ENCODE measurements around the gene MEIOSIN. TPM values are rescaled to one million over a fixed set of nuclear protein-coding genes. Genes with fewer than 3 reads are reported as not detected.

The MEIOSIN gene
- total RNA-seq, 1 donor from 2014 or later = not detected

GRCh38 chr19:45793178-45793564 lies 59.9 kb downstream of the MEIOSIN start:
- intact Hi-C loops (cut with micrococcal nuclease) = loop anchor here (2.0 to 10.0 kb wide), 4 partner anchors 70 to 1724 kb away; partner anchors contain the start of genes NAPA, OPA3 and SYMPK

DNA sequence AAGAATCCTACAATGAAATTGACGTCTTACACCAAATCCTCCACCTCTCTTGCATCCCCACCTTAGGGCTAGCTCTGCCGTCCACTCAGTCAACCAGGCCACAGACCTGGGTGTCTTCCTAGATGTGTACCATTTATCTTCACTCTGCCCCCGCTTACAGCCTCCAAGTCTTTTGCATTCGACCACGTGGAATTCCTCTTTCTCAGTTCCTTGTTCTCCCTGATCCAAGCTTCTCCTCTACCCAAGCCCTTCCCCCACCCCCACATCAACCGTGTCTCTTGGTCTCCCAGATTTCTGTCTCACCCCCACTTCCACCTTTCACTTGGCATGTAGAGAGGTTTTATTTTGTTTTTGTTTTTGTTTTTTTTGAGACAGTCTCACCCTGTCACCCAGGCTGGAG lies 60.6 kb downstream of the MEIOSIN start:
- intact Hi-C loops (cut with micrococcal nuclease) = loop anchor here (2.0 to 10.0 kb wide), 4 partner anchors 69 to 1723 kb away; partner anchors contain the start of genes NAPA, OPA3 and SYMPK

- intact Hi-C loops (cut with micrococcal nuclease) = loop anchor here (5.0 to 10.0 kb wide), 3 partner anchors 77 to 1723 kb away; partner anchors contain the start of genes NAPA and OPA3
Measured at GRCh38 chr19:45794627-45795026, 61.4 kb downstream of the MEIOSIN start.

GRCh38 chr19:45798995-45799517 lies 65.8 kb downstream of the MEIOSIN start:
- intact Hi-C loops (cut with micrococcal nuclease) = loop anchor here (1.0 to 10.0 kb wide), 2 partner anchors 29 to 214 kb away; partner anchors contain the start of gene OPA3

GRCh38 chr19:45799541-45799940 lies 66.3 kb downstream of the MEIOSIN start:
- intact Hi-C loops (cut with micrococcal nuclease) = loop anchor here (1.0 to 10.0 kb wide), 2 partner anchors 29 to 215 kb away; partner anchors contain the start of gene OPA3

DNA sequence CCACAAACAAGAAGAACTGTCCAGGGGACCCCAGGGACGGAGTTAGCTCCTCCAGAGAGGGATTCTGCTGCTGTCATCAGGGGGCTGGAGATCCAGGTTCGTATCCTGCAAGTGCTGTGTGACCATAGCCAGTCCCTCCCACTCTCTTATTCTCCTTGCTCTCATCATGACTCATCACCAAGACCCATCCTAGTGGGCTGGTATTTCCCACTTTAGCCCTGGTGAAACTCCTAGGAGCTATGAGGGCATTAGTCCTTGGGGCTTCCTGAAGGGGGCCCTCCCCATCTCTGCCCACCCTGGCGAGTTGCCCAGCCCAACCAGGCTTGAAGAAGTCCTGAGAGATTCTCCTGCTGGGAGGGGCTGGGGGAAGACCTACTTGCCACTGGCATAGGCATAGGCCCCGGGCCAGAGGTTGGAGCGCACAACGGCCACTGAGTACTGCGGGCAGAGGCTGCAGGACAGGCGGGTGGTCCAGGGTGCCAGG lies 66.9 kb downstream of the MEIOSIN start:
- intact Hi-C loops (cut with micrococcal nuclease) = no loop called here

DNA sequence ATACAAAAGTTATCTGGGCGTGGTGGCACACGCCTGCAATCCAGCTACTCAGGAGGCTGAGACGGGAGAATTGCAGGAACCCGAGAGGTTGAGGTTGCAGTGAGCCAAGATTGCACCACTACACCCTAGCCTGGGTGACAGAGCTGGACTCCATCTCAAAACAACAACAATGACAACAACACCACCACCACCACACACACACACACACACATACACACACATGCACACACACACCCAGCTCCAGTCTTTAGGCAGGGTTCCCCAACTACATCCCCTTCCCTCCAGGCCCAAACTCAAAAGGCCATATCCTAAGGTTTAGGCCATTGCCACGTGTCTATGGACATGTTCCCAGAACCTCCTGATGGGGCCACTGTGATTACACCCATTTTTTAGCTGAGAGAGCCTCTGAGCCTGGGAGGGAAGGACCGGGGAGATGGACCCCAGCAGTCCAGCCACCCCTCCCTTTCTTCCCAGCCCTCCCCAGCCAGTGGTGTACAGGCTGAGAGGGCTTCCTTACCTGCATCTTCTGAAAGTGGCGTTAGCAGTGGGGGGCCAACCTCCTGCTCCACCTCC lies 68.5 kb downstream of the MEIOSIN start:
- intact Hi-C loops (cut with micrococcal nuclease) = no loop called here

DNA sequence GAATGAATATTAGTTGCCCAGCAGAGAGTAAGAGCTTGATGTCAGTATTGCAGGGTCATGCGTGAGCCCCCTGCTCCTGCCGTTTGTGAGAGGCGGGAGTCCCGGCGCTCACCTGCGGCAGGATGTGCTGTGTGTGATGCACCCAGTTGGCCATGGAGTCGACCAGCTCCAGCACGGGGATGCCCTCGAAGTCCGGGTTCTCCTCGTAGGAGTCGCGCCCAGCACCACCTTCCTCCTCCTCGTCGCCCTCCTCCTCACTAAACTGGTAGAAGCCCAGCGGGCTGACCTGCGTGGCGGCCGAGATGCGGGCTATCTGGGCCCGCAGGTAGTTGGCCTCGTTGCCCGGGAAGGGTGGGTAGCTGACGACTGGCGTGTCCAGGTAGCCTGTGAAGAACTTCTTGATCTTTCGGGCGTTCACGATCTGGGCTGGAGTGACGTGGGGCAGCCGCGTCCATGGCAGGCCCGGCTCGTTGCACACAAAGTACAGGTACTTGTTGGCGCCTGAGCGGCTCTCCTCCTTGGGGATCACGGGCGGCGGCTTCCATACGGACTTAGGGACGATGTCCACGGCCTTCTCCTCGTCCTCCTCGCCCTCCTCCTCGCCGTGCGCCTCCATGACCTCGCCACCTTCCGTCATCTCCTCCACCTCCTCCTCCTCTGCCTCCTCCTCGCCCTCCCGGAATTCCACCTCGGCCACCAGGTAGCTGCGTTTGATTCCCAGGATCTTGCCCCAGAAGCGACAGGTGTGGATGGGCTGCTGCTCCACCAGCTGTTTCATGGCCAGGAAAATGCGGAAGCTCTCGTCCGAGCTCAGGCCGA lies 71.1 kb downstream of the MEIOSIN start:
- intact Hi-C loops (cut with micrococcal nuclease) = no loop called here

- intact Hi-C loops (cut with micrococcal nuclease) = no loop called here
Measured at GRCh38 chr19:45804959-45805230, 71.7 kb downstream of the MEIOSIN start.

DNA sequence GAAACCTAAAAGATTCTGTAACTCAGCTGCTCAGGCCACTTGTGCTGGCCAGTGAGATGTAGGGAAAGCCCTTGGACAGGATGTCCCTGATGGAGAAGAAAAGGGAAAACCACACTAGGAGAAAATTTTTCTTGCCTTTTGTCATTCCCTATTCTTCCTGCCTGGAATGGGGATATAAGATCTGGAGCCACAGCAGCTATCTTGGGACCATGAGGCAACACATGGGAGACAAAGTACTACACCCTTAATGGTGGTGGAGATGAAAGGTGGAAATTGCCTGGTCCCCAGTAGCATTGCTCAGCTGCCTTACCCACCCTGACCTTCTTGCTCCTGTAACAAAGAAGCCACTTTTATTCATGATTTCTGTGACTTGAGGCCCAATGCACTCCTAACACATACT lies 72.5 kb downstream of the MEIOSIN start:
- intact Hi-C loops (cut with micrococcal nuclease) = no loop called here

GRCh38 chr19:45809643-45810159 lies 76.5 kb downstream of the MEIOSIN start:
- intact Hi-C loops (cut with micrococcal nuclease) = no loop called here

DNA sequence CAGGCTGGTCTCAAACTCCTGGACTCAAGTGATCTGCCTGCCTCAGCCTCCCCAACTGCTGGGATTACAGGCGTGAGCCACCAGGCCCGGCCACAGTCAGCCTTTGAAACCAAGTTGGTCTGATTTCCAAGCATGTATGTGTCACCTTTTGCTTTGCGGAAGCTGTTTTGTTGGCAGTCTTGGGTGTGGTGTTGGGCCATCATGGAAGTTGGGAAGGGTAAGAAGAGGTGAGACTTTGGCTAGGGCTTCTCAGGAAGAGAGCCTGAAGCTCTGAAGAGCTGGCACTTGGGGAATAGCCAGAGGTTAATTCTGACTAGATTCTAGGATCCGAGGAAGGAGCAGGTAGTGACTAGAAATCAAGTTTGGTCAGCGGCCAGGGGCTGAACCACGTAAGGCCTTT lies 79.1 kb downstream of the MEIOSIN start:
- intact Hi-C loops (cut with micrococcal nuclease) = no loop called here

Other genes starting within 250 kb of the MEIOSIN start
- gene RTN2, start 236.4 kb upstream of the MEIOSIN start, total RNA-seq = 2.0 and 3.7 TPM in 2 replicates
- 1.3 and 1.5 TPM in 2 replicates for gene PPM1N, start 235.0 kb upstream of the MEIOSIN start, total RNA-seq
- gene VASP, start 226.0 kb upstream of the MEIOSIN start, total RNA-seq = 185 and 186 TPM in 2 replicates
- 14.4 and 15.7 TPM in 2 replicates for gene OPA3, start 148.6 kb upstream of the MEIOSIN start, total RNA-seq
- gene GPR4, start 131.2 kb upstream of the MEIOSIN start, total RNA-seq = not detected in 2 replicates
- gene EML2, start 94.0 kb upstream of the MEIOSIN start, total RNA-seq = 105 and 110 TPM in 2 replicates
- gene GIPR, start 65.2 kb upstream of the MEIOSIN start, total RNA-seq = 4.7 and 5.1 TPM in 2 replicates
- 596 and 605 TPM in 2 replicates for gene SNRPD2, start 41.5 kb upstream of the MEIOSIN start, total RNA-seq
- gene QPCTL, start 40.8 kb upstream of the MEIOSIN start, total RNA-seq = 8.2 and 9.1 TPM in 2 replicates
- gene FBXO46, start 2.5 kb upstream of the MEIOSIN start, total RNA-seq = 38.3 and 38.9 TPM in 2 replicates
- gene SIX5, start 35.8 kb downstream of the MEIOSIN start, total RNA-seq = 0.68 and 0.82 TPM in 2 replicates
- gene DMPK, start 49.1 kb downstream of the MEIOSIN start, total RNA-seq = 13.8 and 17.1 TPM in 2 replicates
- gene DMWD, start 59.4 kb downstream of the MEIOSIN start, total RNA-seq = 23.1 and 26.2 TPM in 2 replicates
- 0.39 and 0.50 TPM in 2 replicates for gene RSPH6A, start 81.9 kb downstream of the MEIOSIN start, total RNA-seq
- 99.9 and 106 TPM in 2 replicates for gene SYMPK, start 129.7 kb downstream of the MEIOSIN start, total RNA-seq
- gene FOXA3, start 130.9 kb downstream of the MEIOSIN start, total RNA-seq = not detected in 2 replicates
- 15.3 and 15.8 TPM in 2 replicates for gene IRF2BP1, start 152.7 kb downstream of the MEIOSIN start, total RNA-seq
- gene MYPOP, start 169.2 kb downstream of the MEIOSIN start, total RNA-seq = 8.8 and 9.8 TPM in 2 replicates
- gene NANOS2, start 181.3 kb downstream of the MEIOSIN start, total RNA-seq = not detected in 2 replicates
- gene NOVA2, start 240.4 kb downstream of the MEIOSIN start, total RNA-seq = 0.02 and 0.09 TPM in 2 replicates